GM12865 (cell line): Measurements from ENCODE around the gene HTATIP2.

Experiments
- DNase-seq: peaks from one replicate; pipeline ENCODE4 v3.0.0; 2010; ENCODE audit warnings: low read depth
- H3K4me3 ChIP-seq: 2 replicates; pipeline ENCODE4 v1.5.1; 2011; ENCODE audit warnings: mild to moderate bottlenecking, low read depth, low read length, control low read depth
- TF ChIP-seq, protein P1 (sequence below): IDR thresholded peaks from 2 replicates; pipeline ENCODE4 v1.5.1; 2011; ENCODE audit warnings: low read length, control low read depth, low read depth, inconsistent platforms; ENCODE audit not compliant: insufficient read depth; ENCODE audit errors: missing control alignments

The HTATIP2 gene

DNA sequence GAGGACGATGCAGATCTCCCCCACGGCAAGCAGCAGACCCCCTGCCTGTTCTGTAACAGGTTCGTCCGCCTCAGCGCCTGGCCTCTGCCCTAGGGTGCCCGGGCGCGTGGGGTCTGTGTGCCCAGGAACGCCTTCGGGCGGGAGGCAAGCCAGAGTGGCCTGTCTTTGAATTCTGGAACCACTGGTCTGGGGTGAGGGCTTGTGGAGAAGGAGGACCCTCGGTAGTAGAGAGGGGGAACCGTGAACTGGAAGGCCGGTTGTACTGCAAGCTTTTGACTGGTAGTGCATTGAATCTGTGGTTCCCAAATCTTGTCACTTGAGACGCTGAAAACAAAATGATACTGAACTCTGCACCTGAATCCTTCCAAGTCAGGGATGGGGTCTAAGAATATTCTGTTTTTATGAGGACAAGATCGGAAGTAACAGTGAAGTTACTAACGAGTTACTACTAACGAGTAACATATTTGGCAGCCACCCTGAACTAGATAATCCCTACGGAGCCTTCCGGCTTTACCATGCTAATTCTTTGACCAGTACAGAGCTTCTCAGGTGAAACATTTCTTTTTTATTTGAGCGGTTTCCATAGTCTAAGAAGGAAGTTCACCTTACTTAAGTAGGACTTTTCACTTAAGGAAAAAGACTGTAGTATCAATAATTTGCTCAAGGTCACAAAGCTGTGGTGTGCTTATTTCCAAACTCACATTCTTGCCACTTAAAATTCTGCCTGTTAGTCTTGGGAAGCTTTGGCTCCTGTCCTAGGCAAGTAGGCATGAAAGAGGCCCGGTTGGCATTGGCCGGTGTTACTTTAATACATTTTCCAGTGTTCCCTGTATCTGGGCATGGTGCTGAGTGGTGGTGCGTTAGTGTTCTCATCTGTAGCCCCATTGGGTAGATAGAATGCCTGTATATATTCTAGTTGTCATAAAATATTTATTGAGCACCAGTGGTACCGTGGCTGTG is 24.9 kb downstream of the HTATIP2 start:
- TF ChIP-seq, protein P1, sequence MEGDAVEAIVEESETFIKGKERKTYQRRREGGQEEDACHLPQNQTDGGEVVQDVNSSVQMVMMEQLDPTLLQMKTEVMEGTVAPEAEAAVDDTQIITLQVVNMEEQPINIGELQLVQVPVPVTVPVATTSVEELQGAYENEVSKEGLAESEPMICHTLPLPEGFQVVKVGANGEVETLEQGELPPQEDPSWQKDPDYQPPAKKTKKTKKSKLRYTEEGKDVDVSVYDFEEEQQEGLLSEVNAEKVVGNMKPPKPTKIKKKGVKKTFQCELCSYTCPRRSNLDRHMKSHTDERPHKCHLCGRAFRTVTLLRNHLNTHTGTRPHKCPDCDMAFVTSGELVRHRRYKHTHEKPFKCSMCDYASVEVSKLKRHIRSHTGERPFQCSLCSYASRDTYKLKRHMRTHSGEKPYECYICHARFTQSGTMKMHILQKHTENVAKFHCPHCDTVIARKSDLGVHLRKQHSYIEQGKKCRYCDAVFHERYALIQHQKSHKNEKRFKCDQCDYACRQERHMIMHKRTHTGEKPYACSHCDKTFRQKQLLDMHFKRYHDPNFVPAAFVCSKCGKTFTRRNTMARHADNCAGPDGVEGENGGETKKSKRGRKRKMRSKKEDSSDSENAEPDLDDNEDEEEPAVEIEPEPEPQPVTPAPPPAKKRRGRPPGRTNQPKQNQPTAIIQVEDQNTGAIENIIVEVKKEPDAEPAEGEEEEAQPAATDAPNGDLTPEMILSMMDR: no peak
- H3K4me3 ChIP-seq: peak overlapping the region; percentile 84
- peak; percentile 19 for DNase-seq

DNA sequence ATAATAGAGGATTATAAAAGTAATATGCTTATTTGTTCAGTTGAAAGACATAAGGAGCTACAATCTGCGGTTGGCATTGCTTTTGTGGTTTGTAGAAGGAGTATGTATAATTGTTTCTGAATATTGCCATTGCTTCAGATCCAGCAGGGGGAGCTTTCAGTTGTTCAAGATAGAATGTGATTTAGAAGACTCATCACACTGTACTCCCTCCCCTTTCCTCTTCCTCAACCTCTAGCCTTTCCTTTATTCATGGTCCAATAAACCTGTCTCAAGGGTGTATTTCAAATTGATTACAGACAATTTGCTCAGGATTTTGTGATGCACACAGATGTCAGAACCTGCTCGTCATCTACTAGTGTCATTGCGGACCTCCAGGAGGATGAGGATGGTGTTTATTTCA is 33.8 kb downstream of the HTATIP2 start:
- peak; percentile 57 for DNase-seq
- TF ChIP-seq, protein P1: peak; percentile 56
- H3K4me3 ChIP-seq: no peak overlapping the region

DNA sequence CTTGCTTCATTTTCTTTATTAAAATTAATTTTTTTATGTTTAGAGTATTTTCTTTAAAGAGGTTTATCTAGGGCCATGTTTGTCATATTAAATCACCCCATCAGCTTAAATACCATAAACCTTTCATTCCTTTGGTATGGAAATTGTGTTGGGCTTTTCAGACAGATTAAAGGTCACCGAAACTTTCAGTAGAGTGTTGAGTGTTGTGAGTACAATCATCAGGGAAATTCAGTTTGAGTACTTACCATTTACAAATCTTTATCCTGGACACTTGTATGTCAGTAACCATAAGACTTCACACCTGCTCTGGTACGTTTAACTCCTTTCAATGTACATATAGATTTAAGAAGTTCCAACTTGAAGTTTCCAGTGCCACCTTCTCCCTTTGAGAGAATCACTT is 36.0 kb downstream of the HTATIP2 start:
- TF ChIP-seq, protein P1: no peak
- DNase-seq: no peak
- H3K4me3 ChIP-seq: no peak overlapping the region

DNA sequence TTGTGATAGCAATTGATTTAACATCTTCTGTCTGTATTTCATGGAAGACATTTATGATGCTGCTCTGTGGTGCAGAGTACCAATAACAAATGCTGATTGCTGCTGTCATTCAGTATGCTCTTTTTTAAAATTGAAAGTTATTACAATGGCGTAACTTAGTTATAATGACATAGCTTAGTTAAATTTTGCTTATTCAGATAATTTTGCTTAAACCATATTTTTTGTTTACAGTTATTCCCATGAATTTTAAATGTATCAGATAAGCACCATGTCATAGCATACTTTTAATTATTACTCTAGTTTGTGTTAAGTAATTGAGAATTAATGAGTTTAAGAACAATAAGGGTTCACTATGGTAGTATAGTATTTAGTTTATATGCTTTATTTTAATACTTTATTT is 39.5 kb downstream of the HTATIP2 start:
- H3K4me3 ChIP-seq: no peak overlapping the region
- TF ChIP-seq, protein P1: no peak
- no peak for DNase-seq

DNA sequence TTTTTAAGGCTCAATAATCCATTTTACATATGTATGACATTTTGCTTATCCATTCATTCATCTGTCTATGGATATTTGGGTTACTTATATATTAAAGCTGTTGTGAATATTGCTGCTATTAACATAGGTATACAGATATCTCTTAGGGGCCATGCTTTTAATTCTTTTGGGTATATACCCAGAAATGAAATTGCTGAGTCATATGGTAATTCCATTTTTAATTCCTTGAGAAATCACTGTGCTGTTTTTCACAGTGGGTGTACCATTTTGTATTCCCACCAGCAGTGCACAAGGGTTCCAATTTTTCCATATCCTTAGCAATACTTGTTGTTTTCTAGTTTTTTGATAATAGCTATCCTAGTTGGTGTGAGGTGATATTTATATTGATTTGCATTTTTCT is 43.0 kb downstream of the HTATIP2 start:
- no peak for DNase-seq
- TF ChIP-seq, protein P1: no peak
- H3K4me3 ChIP-seq: no peak overlapping the region

DNA sequence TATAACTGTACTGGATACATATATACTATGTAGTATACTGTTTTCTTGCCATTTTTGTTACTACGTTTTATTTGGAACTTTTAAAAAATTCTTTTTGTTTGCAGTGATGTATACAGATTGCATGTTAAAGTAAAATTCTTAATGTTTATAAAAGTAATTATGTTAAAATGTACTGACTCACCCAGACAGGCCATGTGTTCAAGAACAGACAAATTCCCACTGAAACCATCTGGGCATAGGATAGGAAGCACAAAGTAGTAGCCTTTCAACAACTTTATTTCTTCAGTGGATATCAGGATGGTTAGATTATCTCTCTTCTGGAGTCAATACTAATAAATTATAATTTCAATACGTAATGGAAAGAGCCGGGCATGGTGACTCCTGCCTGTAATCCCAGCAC is 43.8 kb downstream of the HTATIP2 start:
- no peak overlapping the region for H3K4me3 ChIP-seq
- TF ChIP-seq, protein P1: no peak
- no peak for DNase-seq
